Endothelial cell of umbilical vein (primary cell): ENCODE data around the gene PABPN1. TPM values are rescaled to one million over a fixed set of nuclear protein-coding genes. Genes with fewer than 3 reads are reported as not detected.

ENCODE experiments used
- BruUV-seq: library from RNA; stranded (reverse); fragments of 400-500 nt; replicated peaks from 2 replicates; lab custom pipeline; 2021; lab: Mats Ljungman, UMichigan
- CTCF ChIA-PET: fragments of 300-600, 350-600 bp; sonication (Branson Sonifier 250); formaldehyde crosslinking; loops from one replicate; lab custom pipeline; 2021; ENCODE audit warnings: antibody characterized with exemption, inconsistent platforms; lab: Charles Lee
- POLR2A ChIA-PET: fragments of 300-600, 350-600 bp; sonication (Branson Sonifier 250); formaldehyde crosslinking; loops from one replicate; lab custom pipeline; 2021; ENCODE audit warnings: antibody characterized with exemption, inconsistent platforms; lab: Charles Lee
- DNase-seq: peaks from one replicate; pipeline ENCODE4 v3.0.0-alpha.2; 2011; ENCODE audit warnings: low read depth, low spot score
- FAIRE-seq: peaks from 2 replicates; lab custom pipeline; 2011; peaks lifted over from hg19 to GRCh38; lab: Jason Lieb, UNC
- H2AFZ ChIP-seq: 2 replicates; pipeline ENCODE4 v1.6.0; 2012; ENCODE audit warnings: low read depth, low read length, control low read depth, inconsistent platforms
- H3K27ac ChIP-seq: 2 replicates; pipeline ENCODE4 v1.5.1; 2011; ENCODE audit warnings: low read depth, mild to moderate bottlenecking, control low read depth, low read length, moderate library complexity; ENCODE audit not compliant: insufficient read depth
- H3K27me3 ChIP-seq, 2 experiments: 2 replicates each; pipeline versions ENCODE4 v1.6.0 to v1.6.1; 2011; ENCODE audit warnings: low read length in 2 of 2, mixed read lengths in 1 of 2; ENCODE audit not compliant: control insufficient read depth in 2 of 2, insufficient read depth in 2 of 2
- H3K36me3 ChIP-seq, 2 experiments: 2 replicates in 1 of 2; 3 replicates in 1 of 2; pipeline ENCODE4 v1.5.1; 2011; ENCODE audit warnings: low read length in 2 of 2, mild to moderate bottlenecking in 1 of 2, moderate library complexity in 1 of 2; ENCODE audit not compliant: control insufficient read depth in 2 of 2, insufficient read depth in 2 of 2; ENCODE audit errors: extremely low read depth in 1 of 2
- H3K4me1 ChIP-seq: 3 replicates; pipeline ENCODE4 v1.5.1; 2011; ENCODE audit warnings: mild to moderate bottlenecking, low read length; ENCODE audit not compliant: control insufficient read depth, insufficient read depth; ENCODE audit errors: extremely low read depth
- H3K4me2 ChIP-seq: 2 replicates; pipeline ENCODE4 v1.6.1; 2011; ENCODE audit warnings: low read length, control low read depth, mixed read lengths; ENCODE audit not compliant: insufficient read depth
- H3K4me3 ChIP-seq, 3 experiments: fragments of 200-600 bp in 1 of 3; sonication (generic), shearing (Covaris generic) in 1 of 3; replicated peaks in 1 of 3; 2 replicates each; pipeline ENCODE4 v1.5.1; 2011 to 2016; ENCODE audit warnings: control low read depth in 3 of 3, low read length in 3 of 3, mild to moderate bottlenecking in 2 of 3, inconsistent platforms in 1 of 3, low read depth in 1 of 3, moderate library complexity in 1 of 3; ENCODE audit not compliant: insufficient read depth in 1 of 3
- H3K79me2 ChIP-seq: 2 replicates; pipeline ENCODE4 v1.6.0; 2012; ENCODE audit warnings: low read length, inconsistent platforms; ENCODE audit not compliant: control insufficient read depth, insufficient read depth
- H3K9ac ChIP-seq: replicated peaks from 2 replicates; pipeline ENCODE3; 2011; ENCODE audit warnings: low read length, control low read depth; ENCODE audit not compliant: insufficient read depth; ENCODE audit errors: extremely low read depth
- H3K9me1 ChIP-seq: replicated peaks from 3 replicates; pipeline ENCODE4 v1.6.0; 2011; ENCODE audit warnings: mild to moderate bottlenecking, low read length; ENCODE audit not compliant: control insufficient read depth, insufficient read depth; ENCODE audit errors: extremely low read depth
- H3K9me3 ChIP-seq: replicated peaks from 2 replicates; pipeline ENCODE4 v1.5.1; 2012; ENCODE audit warnings: low read length, inconsistent platforms; ENCODE audit not compliant: control insufficient read depth, insufficient read depth
- H4K20me1 ChIP-seq: replicated peaks from 2 replicates; pipeline ENCODE3; 2011; ENCODE audit warnings: mild to moderate bottlenecking, low read length; ENCODE audit not compliant: control insufficient read depth, insufficient read depth; ENCODE audit errors: extremely low read depth
- EZH2 ChIP-seq: IDR thresholded peaks from 2 replicates; pipeline ENCODE4 v1.6.1; 2012; ENCODE audit warnings: borderline replicate concordance, low read depth, mild to moderate bottlenecking, moderate library complexity, low read length, inconsistent platforms; ENCODE audit not compliant: severe bottlenecking
- FOS ChIP-seq: IDR thresholded peaks from 2 replicates; pipeline ENCODE4 v1.6.1; 2011; ENCODE audit warnings: mild to moderate bottlenecking, low read length, moderate library complexity, borderline replicate concordance; ENCODE audit not compliant: insufficient read depth
- GATA2 ChIP-seq: IDR thresholded peaks from 2 replicates; pipeline ENCODE4 v1.7.0; 2011; ENCODE audit warnings: low read depth, mild to moderate bottlenecking, moderate library complexity, mixed read lengths, low read length; ENCODE audit not compliant: insufficient read length, insufficient read depth
- JUN ChIP-seq: IDR thresholded peaks from 2 replicates; pipeline ENCODE4 v1.6.1; 2011; ENCODE audit warnings: borderline replicate concordance, low read depth; ENCODE audit not compliant: insufficient read length, insufficient read depth
- MAX ChIP-seq: IDR thresholded peaks from 2 replicates; pipeline ENCODE4 v1.6.1; 2011; ENCODE audit not compliant: insufficient read depth, insufficient read length
- MYC ChIP-seq: IDR thresholded peaks from one replicate; pipeline ENCODE4 v1.6.1; 2011; ENCODE audit warnings: mild to moderate bottlenecking, low read depth, low read length
- POLR2A ChIP-seq: IDR thresholded peaks from 2 replicates; pipeline ENCODE4 v1.6.1; 2012; ENCODE audit warnings: low read depth, mild to moderate bottlenecking, control low read depth, low read length
- POLR2AphosphoS5 ChIP-seq: IDR thresholded peaks from 2 replicates; pipeline ENCODE4 v1.6.1; 2012; ENCODE audit warnings: low read depth, mild to moderate bottlenecking, control low read depth, low read length, moderate library complexity; ENCODE audit not compliant: insufficient read depth
- dilution Hi-C: fragments of 300-500 bp; cut with MboI; formaldehyde crosslinking; loops from one replicate; pipeline ENCODE4 v1.15.0; 2019; ENCODE audit warnings: low sequenced_read_pairs; ENCODE audit not compliant: extremely low pct_ligation_motif_present
- intact Hi-C: fragments of 100-400 bp; cut with micrococcal nuclease; formaldehyde crosslinking; loops from one replicate; pipeline ENCODE4 v1.10.0; 2022
- polyA plus RNA-seq, 4 experiments: library from polyadenylated mRNA; depleted of rRNA in 3 of 4; stranded (reverse) in 3 of 4; unstranded in 1 of 4; fragments of >200 nt; gene quantifications; 2 replicates each; pipeline versions ENCODE4 v1.2.1 to v1.2.3, GENCODE V29; 2011 to 2012; ENCODE audit warnings: missing spikeins in 1 of 4
- total RNA-seq: library from RNA; stranded (reverse); gene quantifications from 2 replicates; pipeline ENCODE4 v1.2.3, GENCODE V29; 2021
- TF ChIP-seq, protein P1 (sequence below), 2 donors: IDR thresholded peaks; 1 replicate in 1 of 2; 2 replicates in 1 of 2; pipeline ENCODE4 v1.5.1; 2011; ENCODE audit warnings: low read length in 2 of 2, mild to moderate bottlenecking in 2 of 2, moderate library complexity in 2 of 2, control low read depth in 1 of 2, inconsistent platforms in 1 of 2, low read depth in 1 of 2; ENCODE audit not compliant: insufficient read depth in 1 of 2; ENCODE audit errors: extremely low read depth in 1 of 2

PABPN1 gene
- total and polyA plus RNA-seq, 2 donors (not counting 3 experiments of a cell fraction or from before 2014, with no cell fraction given), result 231 TPM

- H3K27ac ChIP-seq, result no peak overlapping the region
- H3K4me2 ChIP-seq, result no peak overlapping the region
- H3K9me1 ChIP-seq, result no peaks in the 10 kb centered on the region
- dilution Hi-C loops (no loop called here), intact Hi-C loops (no loop called here)
- no peaks in the 10 kb centered on the region for H3K9me3 ChIP-seq
- no peaks in the 10 kb centered on the region for H3K36me3 ChIP-seq
- no TSS peak for BruUV-seq
- DNase-seq, result no peak
- ChIA-PET POLR2A (no interaction called here), CTCF (no interaction called here)
- TF ChIP-seq FOS, result no peak
- no peak for TF ChIP-seq GATA2
- TF ChIP-seq POLR2AphosphoS5, result no peak
- TF ChIP-seq MAX, result no peak
- no peak for TF ChIP-seq POLR2A
- H3K27me3 ChIP-seq, result peaks cover 21% of the 10 kb centered on the region in 2 experiments
- H3K4me3 ChIP-seq, result no peak overlapping the region
- no peaks in the 10 kb centered on the region for H3K79me2 ChIP-seq
- FAIRE-seq, result no peak
- no peak overlapping the region for H3K9ac ChIP-seq
- no peaks in the 10 kb centered on the region for H4K20me1 ChIP-seq
- H2AFZ ChIP-seq, result no peak overlapping the region
- no peaks in the 10 kb centered on the region for H3K4me1 ChIP-seq
These were observed 26.4 kb downstream of the PABPN1 start for GRCh38 chr14:23347406-23348296.

GRCh38 chr14:23348297-23348655 lies 27.0 kb downstream of the PABPN1 start:
- DNase-seq, result no peak
- FAIRE-seq, result no peak
- Histone ChIP-seq H2AFZ (no peak overlapping the region), H3K27ac (no peak overlapping the region), H3K9me1 (no peaks in the 10 kb centered on the region), H4K20me1 (no peaks in the 10 kb centered on the region), H3K4me3 (no peak overlapping the region), H3K4me2 (no peak overlapping the region), H3K9ac (no peak overlapping the region), H3K79me2 (no peaks in the 10 kb centered on the region), H3K9me3 (no peaks in the 10 kb centered on the region), H3K4me1 (no peaks in the 10 kb centered on the region), H3K27me3 (peaks cover 24 to 26% of the 10 kb centered on the region in 2 experiments), H3K36me3 (no peaks in the 10 kb centered on the region)
- ChIA-PET CTCF (no interaction called here), POLR2A (no interaction called here)
- no TSS peak for BruUV-seq
- dilution Hi-C loops, result no loop called here
- TF ChIP-seq MAX (no peak), GATA2 (no peak), EZH2 (no peak), JUN (no peak), POLR2A (no peak), FOS (no peak), POLR2AphosphoS5 (no peak), MYC (no peak)
- TF ChIP-seq, protein P1, sequence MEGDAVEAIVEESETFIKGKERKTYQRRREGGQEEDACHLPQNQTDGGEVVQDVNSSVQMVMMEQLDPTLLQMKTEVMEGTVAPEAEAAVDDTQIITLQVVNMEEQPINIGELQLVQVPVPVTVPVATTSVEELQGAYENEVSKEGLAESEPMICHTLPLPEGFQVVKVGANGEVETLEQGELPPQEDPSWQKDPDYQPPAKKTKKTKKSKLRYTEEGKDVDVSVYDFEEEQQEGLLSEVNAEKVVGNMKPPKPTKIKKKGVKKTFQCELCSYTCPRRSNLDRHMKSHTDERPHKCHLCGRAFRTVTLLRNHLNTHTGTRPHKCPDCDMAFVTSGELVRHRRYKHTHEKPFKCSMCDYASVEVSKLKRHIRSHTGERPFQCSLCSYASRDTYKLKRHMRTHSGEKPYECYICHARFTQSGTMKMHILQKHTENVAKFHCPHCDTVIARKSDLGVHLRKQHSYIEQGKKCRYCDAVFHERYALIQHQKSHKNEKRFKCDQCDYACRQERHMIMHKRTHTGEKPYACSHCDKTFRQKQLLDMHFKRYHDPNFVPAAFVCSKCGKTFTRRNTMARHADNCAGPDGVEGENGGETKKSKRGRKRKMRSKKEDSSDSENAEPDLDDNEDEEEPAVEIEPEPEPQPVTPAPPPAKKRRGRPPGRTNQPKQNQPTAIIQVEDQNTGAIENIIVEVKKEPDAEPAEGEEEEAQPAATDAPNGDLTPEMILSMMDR (IDR thresholded peaks at IDR 0.05; ENCODE audit: extremely low read depth in 1 of 2, insufficient read depth in 1 of 2, low read depth in 1 of 2, low read length in 2 of 2), result no peak
- intact Hi-C loops, result no loop called here
